Prostate gland (tissue), 2 donors: ENCODE measurements around the gene ASCC3.

ENCODE experiments used
- POLR2A ChIP-seq: fragments of 450-650 bp; IDR thresholded peaks from one replicate; pipeline ENCODE4 v1.6.1; 2016; ENCODE audit warnings: antibody characterized with exemption, mild to moderate bottlenecking
- POLR2AphosphoS5 ChIP-seq: sonication (generic); formaldehyde crosslinking; IDR thresholded peaks from one replicate; pipeline ENCODE4 v1.6.1; 2017; ENCODE audit warnings: antibody characterized with exemption
- TF ChIP-seq, protein P1 (sequence below), 4 experiments: fragments of 200-600 bp in 2 of 4; fragments of 450-650 bp in 2 of 4; sonication (generic) in 2 of 4; IDR thresholded peaks; 1 replicate in 3 of 4; 2 replicates in 1 of 4; pipeline ENCODE4 v1.5.1; 2016 to 2019; ENCODE audit warnings: antibody characterized with exemption in 4 of 4, mild to moderate bottlenecking in 2 of 4, moderate library complexity in 2 of 4

DNA sequence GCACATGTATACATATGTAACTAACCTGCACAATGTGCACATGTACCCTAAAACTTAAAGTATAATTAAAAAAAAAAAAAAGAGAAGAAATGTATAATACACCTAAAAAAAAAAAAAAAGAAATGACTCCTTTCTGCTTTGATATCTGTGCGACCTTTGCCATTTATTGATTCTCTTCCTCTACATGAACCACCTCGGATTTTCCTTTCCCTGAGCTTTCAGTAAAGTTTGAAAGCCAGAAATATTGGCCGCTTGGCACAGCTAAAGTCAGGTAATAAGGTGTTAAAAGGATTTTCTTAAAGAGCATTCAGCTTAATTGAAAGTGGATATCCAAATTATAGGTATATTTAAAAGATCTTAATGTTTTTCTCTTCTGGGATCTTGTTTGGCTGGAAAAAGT, 12.6 kb upstream of the ASCC3 start:
- no peak for TF ChIP-seq POLR2A
- TF ChIP-seq, protein P1, sequence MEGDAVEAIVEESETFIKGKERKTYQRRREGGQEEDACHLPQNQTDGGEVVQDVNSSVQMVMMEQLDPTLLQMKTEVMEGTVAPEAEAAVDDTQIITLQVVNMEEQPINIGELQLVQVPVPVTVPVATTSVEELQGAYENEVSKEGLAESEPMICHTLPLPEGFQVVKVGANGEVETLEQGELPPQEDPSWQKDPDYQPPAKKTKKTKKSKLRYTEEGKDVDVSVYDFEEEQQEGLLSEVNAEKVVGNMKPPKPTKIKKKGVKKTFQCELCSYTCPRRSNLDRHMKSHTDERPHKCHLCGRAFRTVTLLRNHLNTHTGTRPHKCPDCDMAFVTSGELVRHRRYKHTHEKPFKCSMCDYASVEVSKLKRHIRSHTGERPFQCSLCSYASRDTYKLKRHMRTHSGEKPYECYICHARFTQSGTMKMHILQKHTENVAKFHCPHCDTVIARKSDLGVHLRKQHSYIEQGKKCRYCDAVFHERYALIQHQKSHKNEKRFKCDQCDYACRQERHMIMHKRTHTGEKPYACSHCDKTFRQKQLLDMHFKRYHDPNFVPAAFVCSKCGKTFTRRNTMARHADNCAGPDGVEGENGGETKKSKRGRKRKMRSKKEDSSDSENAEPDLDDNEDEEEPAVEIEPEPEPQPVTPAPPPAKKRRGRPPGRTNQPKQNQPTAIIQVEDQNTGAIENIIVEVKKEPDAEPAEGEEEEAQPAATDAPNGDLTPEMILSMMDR (IDR thresholded peaks at IDR 0.05): no peak
- TF ChIP-seq POLR2AphosphoS5: no peak
